ENCODE results near the gene OSGEP.

DNA sequence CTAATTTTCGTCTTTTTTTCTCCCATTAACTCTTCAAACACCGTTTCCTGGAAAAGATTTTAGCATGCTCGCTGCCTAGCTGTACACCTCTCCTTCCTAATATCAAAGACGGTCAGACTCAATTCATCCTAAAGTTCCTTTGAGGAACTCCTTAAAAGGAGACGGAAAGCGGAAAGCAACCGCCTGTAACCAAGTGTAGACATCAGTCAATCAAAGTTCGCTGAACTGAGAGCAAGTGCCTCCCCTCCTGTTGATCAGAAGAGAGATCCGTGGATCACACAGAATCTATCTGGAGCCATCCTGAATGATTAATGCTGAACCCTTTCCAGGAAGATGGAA, 40.9 kb downstream of the OSGEP start:
- TF ChIP-seq CTCF (conservative IDR thresholded peaks at IDR 0.05; ENCODE audit: low read depth in 2 of 2) (no peak), POLR2AphosphoS5 (IDR thresholded peaks at IDR 0.05; ENCODE audit: low read depth) (no peak), ZNF114 (CRISPR knock-in tag; IDR thresholded peaks at IDR 0.05) (no peak), ETS1 (IDR thresholded peaks at IDR 0.05) (no peak), ZNF331 (CRISPR knock-in tag; IDR thresholded peaks at IDR 0.05; ENCODE audit: low read depth) (no peak), EZH2phosphoT487 (IDR thresholded peaks at IDR 0.05; ENCODE audit: unreplicated experiment) (no peak), NANOG (IDR thresholded peaks at IDR 0.05; ENCODE audit: borderline replicate concordance) (no peak), CREB1 (CRISPR knock-in tag; IDR thresholded peaks at IDR 0.05; ENCODE audit: low read depth) (no peak)
- TF ChIP-seq, protein P1, sequence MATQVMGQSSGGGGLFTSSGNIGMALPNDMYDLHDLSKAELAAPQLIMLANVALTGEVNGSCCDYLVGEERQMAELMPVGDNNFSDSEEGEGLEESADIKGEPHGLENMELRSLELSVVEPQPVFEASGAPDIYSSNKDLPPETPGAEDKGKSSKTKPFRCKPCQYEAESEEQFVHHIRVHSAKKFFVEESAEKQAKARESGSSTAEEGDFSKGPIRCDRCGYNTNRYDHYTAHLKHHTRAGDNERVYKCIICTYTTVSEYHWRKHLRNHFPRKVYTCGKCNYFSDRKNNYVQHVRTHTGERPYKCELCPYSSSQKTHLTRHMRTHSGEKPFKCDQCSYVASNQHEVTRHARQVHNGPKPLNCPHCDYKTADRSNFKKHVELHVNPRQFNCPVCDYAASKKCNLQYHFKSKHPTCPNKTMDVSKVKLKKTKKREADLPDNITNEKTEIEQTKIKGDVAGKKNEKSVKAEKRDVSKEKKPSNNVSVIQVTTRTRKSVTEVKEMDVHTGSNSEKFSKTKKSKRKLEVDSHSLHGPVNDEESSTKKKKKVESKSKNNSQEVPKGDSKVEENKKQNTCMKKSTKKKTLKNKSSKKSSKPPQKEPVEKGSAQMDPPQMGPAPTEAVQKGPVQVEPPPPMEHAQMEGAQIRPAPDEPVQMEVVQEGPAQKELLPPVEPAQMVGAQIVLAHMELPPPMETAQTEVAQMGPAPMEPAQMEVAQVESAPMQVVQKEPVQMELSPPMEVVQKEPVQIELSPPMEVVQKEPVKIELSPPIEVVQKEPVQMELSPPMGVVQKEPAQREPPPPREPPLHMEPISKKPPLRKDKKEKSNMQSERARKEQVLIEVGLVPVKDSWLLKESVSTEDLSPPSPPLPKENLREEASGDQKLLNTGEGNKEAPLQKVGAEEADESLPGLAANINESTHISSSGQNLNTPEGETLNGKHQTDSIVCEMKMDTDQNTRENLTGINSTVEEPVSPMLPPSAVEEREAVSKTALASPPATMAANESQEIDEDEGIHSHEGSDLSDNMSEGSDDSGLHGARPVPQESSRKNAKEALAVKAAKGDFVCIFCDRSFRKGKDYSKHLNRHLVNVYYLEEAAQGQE (IDR thresholded peaks at IDR 0.05; ENCODE audit: unreplicated experiment), result no peak
- TF ChIP-seq, protein P2, sequence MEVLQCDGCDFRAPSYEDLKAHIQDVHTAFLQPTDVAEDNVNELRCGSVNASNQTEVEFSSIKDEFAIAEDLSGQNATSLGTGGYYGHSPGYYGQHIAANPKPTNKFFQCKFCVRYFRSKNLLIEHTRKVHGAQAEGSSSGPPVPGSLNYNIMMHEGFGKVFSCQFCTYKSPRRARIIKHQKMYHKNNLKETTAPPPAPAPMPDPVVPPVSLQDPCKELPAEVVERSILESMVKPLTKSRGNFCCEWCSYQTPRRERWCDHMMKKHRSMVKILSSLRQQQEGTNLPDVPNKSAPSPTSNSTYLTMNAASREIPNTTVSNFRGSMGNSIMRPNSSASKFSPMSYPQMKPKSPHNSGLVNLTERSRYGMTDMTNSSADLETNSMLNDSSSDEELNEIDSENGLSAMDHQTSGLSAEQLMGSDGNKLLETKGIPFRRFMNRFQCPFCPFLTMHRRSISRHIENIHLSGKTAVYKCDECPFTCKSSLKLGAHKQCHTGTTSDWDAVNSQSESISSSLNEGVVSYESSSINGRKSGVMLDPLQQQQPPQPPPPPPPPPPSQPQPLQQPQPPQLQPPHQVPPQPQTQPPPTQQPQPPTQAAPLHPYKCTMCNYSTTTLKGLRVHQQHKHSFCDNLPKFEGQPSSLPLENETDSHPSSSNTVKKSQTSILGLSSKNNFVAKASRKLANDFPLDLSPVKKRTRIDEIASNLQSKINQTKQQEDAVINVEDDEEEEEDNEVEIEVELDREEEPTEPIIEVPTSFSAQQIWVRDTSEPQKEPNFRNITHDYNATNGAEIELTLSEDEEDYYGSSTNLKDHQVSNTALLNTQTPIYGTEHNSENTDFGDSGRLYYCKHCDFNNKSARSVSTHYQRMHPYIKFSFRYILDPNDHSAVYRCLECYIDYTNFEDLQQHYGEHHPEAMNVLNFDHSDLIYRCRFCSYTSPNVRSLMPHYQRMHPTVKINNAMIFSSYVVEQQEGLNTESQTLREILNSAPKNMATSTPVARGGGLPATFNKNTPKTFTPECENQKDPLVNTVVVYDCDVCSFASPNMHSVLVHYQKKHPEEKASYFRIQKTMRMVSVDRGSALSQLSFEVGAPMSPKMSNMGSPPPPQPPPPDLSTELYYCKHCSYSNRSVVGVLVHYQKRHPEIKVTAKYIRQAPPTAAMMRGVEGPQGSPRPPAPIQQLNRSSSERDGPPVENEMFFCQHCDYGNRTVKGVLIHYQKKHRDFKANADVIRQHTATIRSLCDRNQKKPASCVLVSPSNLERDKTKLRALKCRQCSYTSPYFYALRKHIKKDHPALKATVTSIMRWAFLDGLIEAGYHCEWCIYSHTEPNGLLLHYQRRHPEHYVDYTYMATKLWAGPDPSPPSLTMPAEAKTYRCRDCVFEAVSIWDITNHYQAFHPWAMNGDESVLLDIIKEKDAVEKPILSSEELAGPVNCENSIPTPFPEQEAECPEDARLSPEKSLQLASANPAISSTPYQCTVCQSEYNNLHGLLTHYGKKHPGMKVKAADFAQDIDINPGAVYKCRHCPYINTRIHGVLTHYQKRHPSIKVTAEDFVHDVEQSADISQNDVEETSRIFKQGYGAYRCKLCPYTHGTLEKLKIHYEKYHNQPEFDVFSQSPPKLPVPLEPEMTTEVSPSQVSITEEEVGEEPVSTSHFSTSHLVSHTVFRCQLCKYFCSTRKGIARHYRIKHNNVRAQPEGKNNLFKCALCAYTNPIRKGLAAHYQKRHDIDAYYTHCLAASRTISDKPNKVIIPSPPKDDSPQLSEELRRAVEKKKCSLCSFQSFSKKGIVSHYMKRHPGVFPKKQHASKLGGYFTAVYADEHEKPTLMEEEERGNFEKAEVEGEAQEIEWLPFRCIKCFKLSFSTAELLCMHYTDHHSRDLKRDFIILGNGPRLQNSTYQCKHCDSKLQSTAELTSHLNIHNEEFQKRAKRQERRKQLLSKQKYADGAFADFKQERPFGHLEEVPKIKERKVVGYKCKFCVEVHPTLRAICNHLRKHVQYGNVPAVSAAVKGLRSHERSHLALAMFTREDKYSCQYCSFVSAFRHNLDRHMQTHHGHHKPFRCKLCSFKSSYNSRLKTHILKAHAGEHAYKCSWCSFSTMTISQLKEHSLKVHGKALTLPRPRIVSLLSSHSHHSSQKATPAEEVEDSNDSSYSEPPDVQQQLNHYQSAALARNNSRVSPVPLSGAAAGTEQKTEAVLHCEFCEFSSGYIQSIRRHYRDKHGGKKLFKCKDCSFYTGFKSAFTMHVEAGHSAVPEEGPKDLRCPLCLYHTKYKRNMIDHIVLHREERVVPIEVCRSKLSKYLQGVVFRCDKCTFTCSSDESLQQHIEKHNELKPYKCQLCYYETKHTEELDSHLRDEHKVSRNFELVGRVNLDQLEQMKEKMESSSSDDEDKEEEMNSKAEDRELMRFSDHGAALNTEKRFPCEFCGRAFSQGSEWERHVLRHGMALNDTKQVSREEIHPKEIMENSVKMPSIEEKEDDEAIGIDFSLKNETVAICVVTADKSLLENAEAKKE (CRISPR knock-in tag; IDR thresholded peaks at IDR 0.05), result no peak

Data from GM23338 (cell line).